GM10248 (cell line): ENCODE results near the gene OGG1.

ENCODE experiments used
- CTCF ChIA-PET: fragments of 300-600 bp; sonication (Branson Sonifier 250); formaldehyde crosslinking; extraction: SDS; loops from one replicate; lab custom pipeline; 2021; ENCODE audit warnings: antibody characterized with exemption; lab: Yijun Ruan, JAX
- POLR2A ChIA-PET: fragments of 350-650 bp; sonication (Branson Sonifier 250); formaldehyde crosslinking; extraction: SDS; loops from one replicate; lab custom pipeline; 2020; ENCODE audit warnings: antibody characterized with exemption; lab: Yijun Ruan, JAX
- DNase-seq: peaks from one replicate; pipeline ENCODE4 v3.0.0; 2012; ENCODE audit errors: extremely low spot score
- TF ChIP-seq, protein P1 (sequence below): IDR thresholded peaks from 2 replicates; pipeline ENCODE4 v1.5.1; 2012; ENCODE audit warnings: mild to moderate bottlenecking, low read depth; ENCODE audit errors: extremely low read depth, missing control alignments, control extremely low read depth

Gene OGG1

GRCh38 chr3:9791790-9792404 is 42.1 kb downstream of the OGG1 start:
- TF ChIP-seq, protein P1, sequence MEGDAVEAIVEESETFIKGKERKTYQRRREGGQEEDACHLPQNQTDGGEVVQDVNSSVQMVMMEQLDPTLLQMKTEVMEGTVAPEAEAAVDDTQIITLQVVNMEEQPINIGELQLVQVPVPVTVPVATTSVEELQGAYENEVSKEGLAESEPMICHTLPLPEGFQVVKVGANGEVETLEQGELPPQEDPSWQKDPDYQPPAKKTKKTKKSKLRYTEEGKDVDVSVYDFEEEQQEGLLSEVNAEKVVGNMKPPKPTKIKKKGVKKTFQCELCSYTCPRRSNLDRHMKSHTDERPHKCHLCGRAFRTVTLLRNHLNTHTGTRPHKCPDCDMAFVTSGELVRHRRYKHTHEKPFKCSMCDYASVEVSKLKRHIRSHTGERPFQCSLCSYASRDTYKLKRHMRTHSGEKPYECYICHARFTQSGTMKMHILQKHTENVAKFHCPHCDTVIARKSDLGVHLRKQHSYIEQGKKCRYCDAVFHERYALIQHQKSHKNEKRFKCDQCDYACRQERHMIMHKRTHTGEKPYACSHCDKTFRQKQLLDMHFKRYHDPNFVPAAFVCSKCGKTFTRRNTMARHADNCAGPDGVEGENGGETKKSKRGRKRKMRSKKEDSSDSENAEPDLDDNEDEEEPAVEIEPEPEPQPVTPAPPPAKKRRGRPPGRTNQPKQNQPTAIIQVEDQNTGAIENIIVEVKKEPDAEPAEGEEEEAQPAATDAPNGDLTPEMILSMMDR = no peak
- DNase-seq = no peak
- POLR2A ChIA-PET = interaction anchor here (1.2 to 1.6 kb wide), 4 partner anchors 11 to 141 kb away, joined by 4 to 6 read pairs (median 4); partner anchors contain the start of gene OGG1
- CTCF ChIA-PET = interaction anchor here (0.8 to 1.3 kb wide), 6 partner anchors 12 to 392 kb away, joined by 3 to 4 read pairs (median 3); partner anchors contain the start of gene OGG1

DNA sequence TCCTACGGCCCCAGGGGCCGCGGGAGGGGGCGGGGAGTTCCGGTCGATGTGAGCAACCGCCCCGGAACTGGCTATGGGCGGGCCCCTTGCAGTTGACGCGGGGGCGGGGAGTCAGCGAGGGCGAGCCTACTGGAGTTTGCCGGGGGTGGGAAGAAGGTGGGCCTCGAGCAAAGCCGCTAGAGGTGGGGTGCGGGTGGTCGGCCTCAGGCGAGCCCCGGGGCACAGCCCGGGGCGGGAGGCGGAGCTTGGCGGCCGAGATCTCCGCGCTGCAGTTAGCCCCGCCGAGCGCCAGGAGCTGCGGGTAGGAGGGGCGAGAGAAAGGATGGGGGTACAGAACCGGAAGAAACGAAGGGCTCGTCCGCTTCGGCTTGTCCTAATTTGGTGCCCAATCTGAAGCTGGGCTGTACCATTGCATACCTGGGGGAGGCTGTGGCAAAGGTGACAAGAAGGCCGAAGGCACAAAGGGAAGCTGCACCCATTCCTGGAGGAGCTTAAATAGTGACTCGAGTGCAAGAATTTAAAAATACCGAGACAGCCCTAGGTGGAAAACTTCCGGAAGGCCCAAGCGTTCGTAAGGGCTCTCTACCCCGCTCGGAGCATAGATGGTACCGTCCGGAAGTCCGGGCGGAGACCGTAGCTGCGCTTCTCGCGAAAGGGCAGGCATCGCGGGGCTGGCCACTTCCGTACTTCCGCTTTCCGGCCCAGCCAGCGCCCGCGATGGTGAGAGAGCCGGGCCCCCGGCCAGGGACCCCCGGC is 42.8 kb downstream of the OGG1 start, which contains the start of the genes ARPC4 and TADA3:
TSS of gene ARPC4 (plus strand) at position 678 of the 756 bp plus-strand sequence. CDS start at position 718, 40 bp downstream.
TSS of gene TADA3 (minus strand) at position 69 of the 756 bp plus-strand sequence. CDS start 1,007 bp downstream, outside the sequence.
- DNase-seq = peak; percentile 94
- CTCF ChIA-PET = interaction anchor here (0.7 to 1.3 kb wide), 8 partner anchors 11 to 393 kb away, joined by 3 to 4 read pairs (median 3); partner anchors contain the start of gene OGG1
- TF ChIP-seq, protein P1 = no peak
- POLR2A ChIA-PET = interaction anchor here (0.8 to 1.6 kb wide), 8 partner anchors 9 to 396 kb away, joined by 3 to 6 read pairs (median 4); partner anchors contain the start of gene OGG1

- CTCF ChIA-PET = interaction anchor here (0.7 to 1.3 kb wide), 6 partner anchors 11 to 393 kb away, joined by 3 to 4 read pairs (median 3); partner anchors contain the start of gene OGG1
- no peak for DNase-seq
- POLR2A ChIA-PET = interaction anchor here (0.8 to 1.6 kb wide), 8 partner anchors 10 to 397 kb away, joined by 3 to 6 read pairs (median 4); partner anchors contain the start of gene OGG1
- TF ChIP-seq, protein P1 = no peak
Observed at GRCh38 chr3:9793161-9793781, 43.5 kb downstream of the OGG1 start.

- TF ChIP-seq, protein P1 = no peak
Observed at GRCh38 chr3:9794400-9794799, 44.6 kb downstream of the OGG1 start.

DNA sequence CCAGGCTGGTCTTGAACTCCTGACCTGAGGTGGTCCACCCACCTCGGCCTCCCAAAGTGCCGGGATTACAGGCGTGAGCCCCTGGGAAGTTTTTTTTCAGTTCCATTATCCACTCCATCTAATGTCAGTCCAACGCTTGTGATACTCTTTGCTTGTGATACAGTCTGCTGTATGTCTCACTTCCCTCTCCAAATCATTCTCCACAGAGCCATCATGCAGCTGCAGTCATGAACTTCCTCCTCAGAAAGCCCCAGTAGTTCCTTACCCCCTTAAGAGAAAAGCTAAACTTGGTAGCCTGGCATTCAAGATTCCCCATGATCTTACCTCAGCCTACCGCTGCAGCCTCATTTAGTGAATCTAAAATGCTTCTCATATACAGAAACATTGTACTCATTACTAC is 45.5 kb downstream of the OGG1 start:
- ChIA-PET CTCF (interaction anchor here (1.1 to 1.8 kb wide), 3 partner anchors 18 to 32 kb away, joined by 4 read pairs; no protein-coding TSS in a partner anchor), POLR2A (no interaction called here)
- DNase-seq = peak; percentile 43

More at GRCh38 chr3:9794400-9794799, 44.6 kb downstream of the OGG1 start:
- POLR2A ChIA-PET = no interaction called here
- CTCF ChIA-PET = interaction anchor here (1.3 kb wide), 1 partner anchor 32 kb away, joined by 4 read pairs; no protein-coding TSS in a partner anchor
- no peak for DNase-seq

More for the DNA sequence above, 45.5 kb downstream of the OGG1 start:
- TF ChIP-seq, protein P1 = no peak
